GM19455 (cell line): ENCODE data around the gene IL2RA.
"Not testable (repeated sequence)": the region's sequence is repeated elsewhere in the genome, so short reads cannot be mapped to it uniquely, and the experiment has no call there.

Experiments
- ATAC-seq: cut with Tn5 transposase; IDR thresholded peaks from one replicate; pipeline ENCODE4 v1.9.1; 2021; ENCODE audit not compliant: unreplicated experiment

The IL2RA gene

DNA sequence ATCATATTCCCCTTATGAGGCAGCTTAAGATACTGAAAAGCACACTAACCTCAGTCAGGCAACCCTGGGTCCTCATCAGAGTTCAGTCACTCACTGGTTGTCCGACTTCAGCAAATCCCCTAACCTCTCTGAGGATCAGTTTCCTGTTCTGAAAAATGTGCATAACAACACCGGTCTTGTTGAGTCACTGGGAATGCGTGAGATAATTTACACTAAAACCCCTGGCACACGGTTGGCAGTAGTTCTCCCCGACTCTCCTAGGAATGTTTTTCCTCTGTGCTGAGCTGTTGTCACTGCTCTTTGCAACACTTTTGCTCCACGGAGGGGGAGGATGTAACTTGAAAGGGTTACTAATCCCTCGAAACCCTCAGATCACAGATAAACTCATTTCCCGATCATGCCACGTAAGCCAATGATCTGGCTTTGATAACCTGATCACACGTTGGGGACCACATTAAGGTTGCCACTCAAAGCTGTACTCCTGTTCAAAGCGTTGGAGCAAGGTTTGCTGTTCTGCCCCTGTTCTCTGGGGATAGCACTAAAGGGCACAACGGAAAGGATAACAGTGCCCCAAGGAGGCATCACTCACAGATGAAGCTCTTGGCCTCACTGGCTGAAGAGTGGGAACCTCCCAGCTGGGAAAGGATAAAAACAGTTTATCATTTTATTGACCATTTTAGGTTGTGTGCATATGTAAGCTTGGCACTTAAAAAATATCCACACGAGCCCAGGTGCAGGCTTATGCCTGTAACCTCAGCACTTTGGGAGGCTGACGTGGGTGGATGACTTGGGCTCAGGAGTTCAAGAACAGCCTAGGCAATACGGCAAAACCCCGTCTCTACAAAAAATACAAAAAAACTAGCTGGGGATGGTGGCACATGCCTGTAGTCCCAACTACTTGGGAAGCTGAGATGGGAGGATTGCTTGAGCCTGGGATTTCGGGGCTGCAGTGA, 21.6 kb upstream of the IL2RA start:
- no peak for ATAC-seq

- no peak for ATAC-seq
Measured at GRCh38 chr10:6082496-6083395, 20.6 kb upstream of the IL2RA start.

GRCh38 chr10:6080417-6080973, 18.3 kb upstream of the IL2RA start:
- no peak for ATAC-seq

DNA sequence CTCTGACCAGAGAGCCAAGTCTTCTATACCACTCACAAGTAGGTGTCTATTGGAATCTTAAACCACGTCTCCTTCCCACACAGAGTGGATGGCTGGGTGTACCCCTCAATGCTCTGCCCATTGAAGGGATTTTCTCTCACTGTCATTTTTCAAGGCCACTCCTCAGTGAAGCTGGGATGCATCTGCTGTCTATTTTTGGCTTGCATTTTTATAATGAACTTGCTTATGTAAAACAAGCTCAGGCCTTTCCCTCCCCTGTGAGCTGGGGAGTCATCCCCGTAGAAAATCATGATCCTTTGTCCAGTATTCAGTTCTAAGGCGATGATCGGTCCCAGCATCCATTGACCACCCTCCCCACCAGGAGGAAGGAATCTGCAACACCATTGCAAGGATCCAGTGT, 16.9 kb upstream of the IL2RA start:
- no peak for ATAC-seq

- ATAC-seq: no peak
Measured at GRCh38 chr10:6077071-6077675, 15.0 kb upstream of the IL2RA start.

GRCh38 chr10:6074489-6075301, 12.5 kb upstream of the IL2RA start:
- ATAC-seq: no peak

- peak; percentile 76 for ATAC-seq
Measured at GRCh38 chr10:6072215-6072934, 10.2 kb upstream of the IL2RA start.

- ATAC-seq: no peak
Measured at GRCh38 chr10:6071181-6072175, 9.3 kb upstream of the IL2RA start.

DNA sequence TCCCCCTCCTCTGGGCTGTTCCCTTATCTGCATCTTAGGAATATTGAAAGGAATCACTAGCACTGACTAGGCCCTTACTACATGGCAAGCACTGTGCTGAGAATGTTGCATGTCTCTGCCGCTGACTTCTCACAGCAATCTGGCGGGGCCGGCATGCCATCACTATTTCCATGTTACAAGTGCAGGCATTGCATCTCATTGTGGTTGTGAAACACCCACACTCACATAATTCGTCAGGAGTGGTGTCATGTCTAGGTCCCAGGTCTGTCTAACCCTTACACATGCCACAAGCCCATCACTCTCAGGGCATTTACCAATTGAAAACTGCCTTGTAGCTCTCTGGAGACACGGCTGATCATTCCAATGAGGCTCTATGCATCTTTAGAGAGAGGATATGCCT, 8.5 kb upstream of the IL2RA start:
- ATAC-seq: no peak

DNA sequence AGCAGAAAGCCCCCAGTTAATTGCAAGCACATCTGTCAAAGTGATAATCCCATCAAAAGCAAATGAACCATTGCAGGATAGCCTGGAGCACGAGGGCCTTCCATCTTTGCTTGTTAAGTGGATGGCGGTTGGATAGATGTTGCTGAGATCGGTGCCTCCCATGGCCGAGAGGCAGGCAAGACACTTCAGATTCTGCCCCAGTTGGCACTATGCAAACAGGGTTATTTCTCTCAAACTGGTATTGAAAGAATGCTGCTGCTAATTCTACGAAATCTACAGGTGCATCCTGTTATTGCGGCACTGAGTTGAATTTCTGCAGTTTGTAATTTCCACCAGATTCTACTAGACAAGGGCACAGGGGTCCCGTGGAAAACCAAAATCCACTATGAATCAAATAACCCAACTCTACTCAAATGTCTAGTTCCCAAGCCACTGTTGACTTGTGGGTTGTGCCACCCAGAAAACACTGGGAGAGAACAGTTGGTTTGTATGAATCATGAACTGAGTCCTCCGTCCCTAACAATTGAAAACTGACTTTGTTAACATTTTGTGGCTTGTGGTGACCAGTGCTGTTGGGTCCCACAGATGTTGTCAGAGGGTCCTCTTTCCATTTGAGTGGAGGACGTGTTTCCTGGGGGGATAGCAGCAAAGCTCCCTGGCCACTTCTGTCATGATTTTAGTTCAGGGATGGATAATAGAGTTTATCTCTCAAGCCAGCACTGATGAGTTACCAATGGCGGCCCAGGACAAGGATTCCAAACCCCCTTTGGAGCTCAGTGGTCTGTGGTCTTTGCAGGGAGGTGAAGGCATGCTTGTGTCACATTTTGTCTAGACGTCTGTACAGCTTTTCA, 7.1 kb upstream of the IL2RA start:
- no peak for ATAC-seq

DNA sequence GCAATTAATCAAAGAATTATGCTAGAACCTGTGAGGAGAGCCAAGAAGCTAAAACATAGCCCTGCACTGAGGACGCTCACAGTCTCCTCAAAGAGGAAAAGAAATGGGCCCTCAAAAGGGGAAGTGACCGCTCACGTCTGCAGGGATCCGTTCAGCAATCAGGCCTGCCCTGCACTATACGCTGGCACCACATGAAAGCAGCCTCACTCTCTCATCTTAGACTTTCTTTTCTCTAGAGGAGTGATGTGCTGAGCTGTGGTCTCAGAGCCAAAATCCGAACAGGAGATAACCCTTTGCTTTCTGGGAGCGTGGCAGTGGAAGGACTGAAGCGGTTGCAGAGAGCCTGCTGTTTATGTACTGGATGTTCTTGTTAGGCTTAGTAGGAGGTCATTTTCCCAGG, 6.3 kb upstream of the IL2RA start:
- no peak for ATAC-seq

GRCh38 chr10:6068006-6068405, 5.8 kb upstream of the IL2RA start:
- ATAC-seq: no peak

GRCh38 chr10:6067457-6067856, 5.3 kb upstream of the IL2RA start:
- no peak for ATAC-seq

- no peak for ATAC-seq
Measured at GRCh38 chr10:6065835-6066234, 3.7 kb upstream of the IL2RA start.

GRCh38 chr10:6065406-6065805, 3.2 kb upstream of the IL2RA start:
- ATAC-seq: no peak

- ATAC-seq: not testable (repeated sequence)
Measured at GRCh38 chr10:6064726-6065125, 2.6 kb upstream of the IL2RA start.

DNA sequence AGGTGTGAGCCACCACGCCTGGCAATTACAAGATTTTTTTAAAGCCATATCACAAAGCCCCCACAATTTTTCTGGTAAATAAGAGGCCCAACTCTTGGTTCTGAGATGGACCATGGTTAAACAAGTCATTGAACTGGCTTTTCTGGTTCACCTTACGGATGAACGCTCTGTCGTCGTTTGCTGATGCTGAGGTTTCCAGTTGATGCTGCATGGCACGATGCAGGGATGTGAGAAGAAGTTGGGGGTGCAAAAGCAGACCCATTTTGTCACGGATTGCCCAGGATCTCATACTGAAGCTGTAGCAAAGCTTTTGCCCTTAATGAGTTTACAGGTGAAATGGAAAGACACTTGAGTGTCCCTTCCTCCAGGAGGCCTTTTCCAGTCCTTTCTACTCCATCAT, 2.0 kb upstream of the IL2RA start:
- no peak for ATAC-seq
